ENCODE measurements around the gene FDX2. TPM values are rescaled to one million over a fixed set of nuclear protein-coding genes. Genes with fewer than 3 reads are reported as not detected.

FDX2 gene
- total and polyA plus RNA-seq, 2 of the 8 experiments (the other 6 are each of a cell fraction or from before 2014, with no cell fraction given), result 27.0 to 64.4 TPM

- TF ChIP-seq CTCF (IDR thresholded peaks at IDR 0.05; ENCODE audit: control extremely low read depth in 1 of 3, insufficient read depth in 1 of 3, low read depth in 1 of 3, low read length in 3 of 3) (no peak), KDM4A (IDR thresholded peaks at IDR 0.05; ENCODE audit: low read depth, low read length, severe bottlenecking) (peak; percentile 44), KDM1A (IDR thresholded peaks at IDR 0.05; ENCODE audit: borderline replicate concordance, low read length) (no peak), CREB1 (IDR thresholded peaks at IDR 0.05) (peak; percentile 93), TCF12 (IDR thresholded peaks at IDR 0.05; ENCODE audit: low read depth, low read length) (0 out of 2 replicates have a peak, but pooled peaks have one; percentile 33), SIN3A (conservative IDR thresholded peaks at IDR 0.05 in 1 of 2, IDR thresholded peaks at IDR 0.05 in 1 of 2; ENCODE audit: low read depth in 1 of 2, low read length in 2 of 2) (peak in 1 of 2 experiments; percentile 68; a peak in 2 of 4 replicates)
Measured at GRCh38 chr19:10289167-10289835, 26.5 kb downstream of the FDX2 start (continued).
